ENCODE measurements around the gene P2RX6. TPM values are rescaled to one million over a fixed set of nuclear protein-coding genes. Genes with fewer than 3 reads are reported as not detected.

Gene P2RX6
- total and polyA plus RNA-seq, 2 of the 4 experiments (the other 2 are of a cell fraction): 0.90 to 1.6 TPM

DNA sequence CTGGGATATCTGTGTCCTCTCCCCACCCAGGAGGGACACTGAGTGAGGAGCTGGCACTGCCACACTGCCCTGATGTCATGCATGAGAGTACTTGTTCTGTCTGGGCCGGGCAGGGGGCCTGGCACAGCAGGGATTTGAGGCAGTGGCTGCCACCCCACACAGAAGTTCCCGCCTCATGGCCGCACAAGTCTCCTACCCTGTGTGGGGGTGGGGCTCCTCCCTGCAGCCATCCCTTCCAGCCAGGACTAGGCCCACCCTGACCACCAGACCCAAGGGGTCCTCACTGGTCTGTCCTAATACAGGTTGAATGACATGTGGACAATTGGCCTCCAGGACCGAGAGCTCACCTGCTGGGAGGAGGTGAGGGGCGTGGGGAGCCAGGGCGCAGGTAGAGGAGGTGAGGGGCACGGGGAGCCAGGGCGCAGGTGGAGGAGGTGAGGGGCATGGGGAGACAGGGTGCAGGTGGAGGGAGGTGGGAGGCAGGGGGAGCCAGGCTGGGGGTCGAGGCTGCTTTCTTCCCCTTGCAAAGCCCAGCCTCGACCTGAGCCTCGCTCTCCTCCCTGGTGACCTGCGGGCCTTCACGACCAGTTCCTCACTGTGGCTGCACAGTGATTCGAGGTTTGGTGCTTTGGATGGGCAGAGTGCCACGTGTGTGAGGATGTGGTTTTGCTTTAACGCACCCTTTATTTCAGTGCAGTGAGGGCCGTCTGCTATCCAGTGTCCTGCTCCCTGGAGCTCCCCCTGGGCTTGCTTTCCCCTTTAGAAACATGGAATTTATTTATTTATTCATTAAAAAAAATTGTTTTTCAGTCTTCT lies 25.4 kb upstream of the P2RX6 start:
- H3K4me1 ChIP-seq (ENCODE audit: control insufficient read depth, insufficient read depth, low read length): no peaks in the 10 kb centered on the region
- H3K27me3 ChIP-seq (ENCODE audit: control insufficient read depth, insufficient read depth, low read length): no peaks in the 10 kb centered on the region
- ChIA-PET CTCF (no interaction called here), POLR2A (ENCODE audit: unreplicated experiment) (no interaction called here)
- no peak overlapping the region for H2AK9ac ChIP-seq (replicated peaks; ENCODE audit: low read depth, low read length, poor library complexity)
- H3K9me3 ChIP-seq (ENCODE audit: control insufficient read depth, insufficient read depth, low read length): no peaks in the 10 kb centered on the region
- no peaks in the 10 kb centered on the region for H4K20me1 ChIP-seq (ENCODE audit: insufficient read depth, low read length)
- no peak overlapping the region for H3K23ac ChIP-seq (ENCODE audit: low read depth, low read length)
- no peak overlapping the region for H4K91ac ChIP-seq (ENCODE audit: insufficient read depth, low read depth, low read length)
- no peak overlapping the region for H2BK15ac ChIP-seq (ENCODE audit: low read depth, low read length)
- TF ChIP-seq, protein P1, sequence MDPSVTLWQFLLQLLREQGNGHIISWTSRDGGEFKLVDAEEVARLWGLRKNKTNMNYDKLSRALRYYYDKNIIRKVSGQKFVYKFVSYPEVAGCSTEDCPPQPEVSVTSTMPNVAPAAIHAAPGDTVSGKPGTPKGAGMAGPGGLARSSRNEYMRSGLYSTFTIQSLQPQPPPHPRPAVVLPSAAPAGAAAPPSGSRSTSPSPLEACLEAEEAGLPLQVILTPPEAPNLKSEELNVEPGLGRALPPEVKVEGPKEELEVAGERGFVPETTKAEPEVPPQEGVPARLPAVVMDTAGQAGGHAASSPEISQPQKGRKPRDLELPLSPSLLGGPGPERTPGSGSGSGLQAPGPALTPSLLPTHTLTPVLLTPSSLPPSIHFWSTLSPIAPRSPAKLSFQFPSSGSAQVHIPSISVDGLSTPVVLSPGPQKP (IDR thresholded peaks at IDR 0.05; ENCODE audit: borderline replicate concordance, low read depth, low read length): no peak
- TF ChIP-seq RAD21 (IDR thresholded peaks at IDR 0.05; ENCODE audit: low read length) (no peak), MAFK (IDR thresholded peaks at IDR 0.05; ENCODE audit: low read depth, low read length) (no peak), BHLHE40 (IDR thresholded peaks at IDR 0.05; ENCODE audit: low read depth, low read length) (no peak), NFE2L2 (IDR thresholded peaks at IDR 0.05; ENCODE audit: low read depth, low read length) (no peak), RCOR1 (IDR thresholded peaks at IDR 0.05; ENCODE audit: insufficient replicate concordance, low read length) (no peak)
- intact Hi-C loops (cut with micrococcal nuclease) (no loop called here), dilution Hi-C loops (cut with HindIII; ENCODE audit: low sequenced_read_pairs, unreplicated experiment) (no loop called here), in situ Hi-C loops (cut with MboI; ENCODE audit: low sequenced_read_pairs) (no loop called here)
- no peak overlapping the region for H2AFZ ChIP-seq (replicated peaks; ENCODE audit: low read length, poor library complexity)
- peaks cover 59% of the 10 kb centered on the region for H3K36me3 ChIP-seq (ENCODE audit: control insufficient read depth, insufficient read depth, low read length)
- H4K5ac ChIP-seq (ENCODE audit: low read depth, low read length): no peak overlapping the region
- no peak overlapping the region for H2BK20ac ChIP-seq (ENCODE audit: low read depth, low read length)
- no peak overlapping the region for H3K4me3 ChIP-seq (ENCODE audit: insufficient read depth, low read depth, low read length)
- no peak overlapping the region for H2BK120ac ChIP-seq (ENCODE audit: low read depth, low read length)
- H4K8ac ChIP-seq (ENCODE audit: low read depth in 2 of 2, low read length in 2 of 2): no peak overlapping the region
- no peak overlapping the region for H3K9ac ChIP-seq (ENCODE audit: low read depth, low read length)
- H3K4ac ChIP-seq (ENCODE audit: low read depth, low read length): no peak overlapping the region
- H3K4me2 ChIP-seq (ENCODE audit: low read depth, low read length): no peak overlapping the region
- H3K79me1 ChIP-seq (ENCODE audit: low read depth in 1 of 2, low read length in 2 of 2): peaks cover 0 to 16% of the 10 kb centered on the region in 2 experiments; a peak in 3 of 4 replicates
- no TSS peak for BruUV-seq (replicated peaks)
- H2BK5ac ChIP-seq (ENCODE audit: low read depth, low read length, poor library complexity, severe bottlenecking): no peak overlapping the region
- no CpG with 5 or more reads among the region's 17 CpGs for WGBS, 2 experiments (ENCODE audit: extremely low coverage in 2 of 2, insufficient read length in 1 of 2)
- DNase-seq (peak; percentile 33), ATAC-seq (ENCODE audit: low read depth) (no peak)
- H2AK5ac ChIP-seq (ENCODE audit: low read depth, low read length): no peak overlapping the region
- no peak overlapping the region for H3K14ac ChIP-seq (replicated peaks; ENCODE audit: low read depth, low read length)
- no peaks in the 10 kb centered on the region for H3K9me1 ChIP-seq (ENCODE audit: insufficient read depth, low read length)
- no peak overlapping the region for H3K18ac ChIP-seq (ENCODE audit: low read depth, low read length)
- H3K27ac ChIP-seq (ENCODE audit: insufficient read depth, low read length): no peak overlapping the region; the same call in 1 of the 2 replicates
- no peak overlapping the region for H3K56ac ChIP-seq (ENCODE audit: extremely low read depth, insufficient read depth, low read length)
